ENCODE measurements around the gene COQ8A.

Gene COQ8A

GRCh38 chr1:227010645-227011044 is 70.6 kb downstream of the COQ8A start:
- TF ChIP-seq, protein P1, sequence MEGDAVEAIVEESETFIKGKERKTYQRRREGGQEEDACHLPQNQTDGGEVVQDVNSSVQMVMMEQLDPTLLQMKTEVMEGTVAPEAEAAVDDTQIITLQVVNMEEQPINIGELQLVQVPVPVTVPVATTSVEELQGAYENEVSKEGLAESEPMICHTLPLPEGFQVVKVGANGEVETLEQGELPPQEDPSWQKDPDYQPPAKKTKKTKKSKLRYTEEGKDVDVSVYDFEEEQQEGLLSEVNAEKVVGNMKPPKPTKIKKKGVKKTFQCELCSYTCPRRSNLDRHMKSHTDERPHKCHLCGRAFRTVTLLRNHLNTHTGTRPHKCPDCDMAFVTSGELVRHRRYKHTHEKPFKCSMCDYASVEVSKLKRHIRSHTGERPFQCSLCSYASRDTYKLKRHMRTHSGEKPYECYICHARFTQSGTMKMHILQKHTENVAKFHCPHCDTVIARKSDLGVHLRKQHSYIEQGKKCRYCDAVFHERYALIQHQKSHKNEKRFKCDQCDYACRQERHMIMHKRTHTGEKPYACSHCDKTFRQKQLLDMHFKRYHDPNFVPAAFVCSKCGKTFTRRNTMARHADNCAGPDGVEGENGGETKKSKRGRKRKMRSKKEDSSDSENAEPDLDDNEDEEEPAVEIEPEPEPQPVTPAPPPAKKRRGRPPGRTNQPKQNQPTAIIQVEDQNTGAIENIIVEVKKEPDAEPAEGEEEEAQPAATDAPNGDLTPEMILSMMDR (conservative IDR thresholded peaks at IDR 0.05; ENCODE audit: low read depth, low read length) = no peak
- H3K4me3 ChIP-seq (ENCODE audit: low read depth, low read length) = no peak overlapping the region
- DNase-seq (ENCODE audit: low read depth) = no peak

GRCh38 chr1:227016990-227017389 is 76.9 kb downstream of the COQ8A start:
- TF ChIP-seq, protein P1 (conservative IDR thresholded peaks at IDR 0.05; ENCODE audit: low read depth, low read length) = no peak
- no peak overlapping the region for H3K4me3 ChIP-seq (ENCODE audit: low read depth, low read length)
- no peak for DNase-seq (ENCODE audit: low read depth)

GRCh38 chr1:227032396-227032795 is 92.3 kb downstream of the COQ8A start:
- H3K4me3 ChIP-seq (ENCODE audit: low read depth, low read length) = no peak overlapping the region
- TF ChIP-seq, protein P1 (conservative IDR thresholded peaks at IDR 0.05; ENCODE audit: low read depth, low read length) = no peak
- DNase-seq (ENCODE audit: low read depth) = no peak

DNA sequence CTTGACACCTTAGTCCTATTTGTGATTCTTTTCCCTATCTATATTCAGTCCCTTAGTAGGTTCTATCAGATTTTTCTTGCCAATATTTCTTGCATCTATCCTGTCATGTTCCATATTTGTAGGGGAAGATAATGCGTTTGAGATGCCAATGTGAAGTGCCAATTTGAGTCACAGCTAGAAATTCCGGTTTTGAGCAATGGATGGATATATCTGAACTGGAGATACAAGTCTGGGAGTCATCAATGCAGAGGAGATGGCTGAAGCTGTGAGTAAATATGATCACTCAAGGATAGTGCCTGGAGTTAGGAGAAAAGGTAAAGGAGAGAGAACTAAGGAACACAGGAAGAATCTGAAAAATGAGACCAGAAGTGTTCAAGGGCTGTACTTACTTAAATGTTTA is 93.8 kb downstream of the COQ8A start:
- DNase-seq (ENCODE audit: low read depth) = no peak
- TF ChIP-seq, protein P1 (conservative IDR thresholded peaks at IDR 0.05; ENCODE audit: low read depth, low read length) = no peak
- H3K4me3 ChIP-seq (ENCODE audit: low read depth, low read length) = no peak overlapping the region

DNA sequence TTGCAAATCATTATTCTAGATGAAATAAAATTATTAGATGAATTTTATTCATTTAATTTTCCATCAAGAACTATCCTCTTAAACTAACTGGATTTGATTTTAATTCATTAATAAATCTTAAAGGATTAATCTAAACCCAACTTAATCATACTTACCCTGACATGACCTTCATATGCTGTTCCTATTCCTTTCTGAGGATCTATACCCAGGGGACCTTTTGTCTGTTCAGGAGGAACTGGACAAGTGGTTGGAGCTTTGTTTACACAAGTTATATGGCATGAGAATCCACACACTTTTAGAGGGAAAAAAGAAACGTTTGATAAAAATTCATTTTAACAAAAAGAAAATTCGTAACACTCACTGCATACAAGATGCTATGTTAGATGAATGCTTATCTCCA is 95.2 kb downstream of the COQ8A start:
- no peak for DNase-seq (ENCODE audit: low read depth)
- no peak overlapping the region for H3K4me3 ChIP-seq (ENCODE audit: low read depth, low read length)
- TF ChIP-seq, protein P1 (conservative IDR thresholded peaks at IDR 0.05; ENCODE audit: low read depth, low read length) = no peak

DNA sequence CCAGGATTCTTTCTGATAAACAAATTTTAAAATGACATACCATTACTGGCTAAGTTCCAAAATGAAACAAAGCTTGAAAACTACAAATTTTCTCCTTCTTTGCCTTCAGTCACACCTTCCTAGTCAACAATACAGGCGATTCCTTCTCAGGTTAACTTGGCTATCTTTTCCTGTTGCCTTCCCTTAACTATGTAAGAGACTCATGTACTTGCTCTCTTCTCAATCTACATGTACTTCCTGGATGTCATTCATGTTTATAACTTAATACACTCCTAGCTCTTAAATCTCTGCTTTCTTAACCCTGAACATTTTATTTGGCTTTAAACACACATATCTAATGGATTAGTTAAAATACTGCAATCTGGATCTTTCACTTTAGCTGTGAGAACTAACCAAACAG is 97.0 kb downstream of the COQ8A start:
- H3K4me3 ChIP-seq (ENCODE audit: low read depth, low read length) = no peak overlapping the region
- no peak for DNase-seq (ENCODE audit: low read depth)
- TF ChIP-seq, protein P1 (conservative IDR thresholded peaks at IDR 0.05; ENCODE audit: low read depth, low read length) = no peak
